Measurements from ENCODE around the gene SGSM2.

SGSM2 gene

DNA sequence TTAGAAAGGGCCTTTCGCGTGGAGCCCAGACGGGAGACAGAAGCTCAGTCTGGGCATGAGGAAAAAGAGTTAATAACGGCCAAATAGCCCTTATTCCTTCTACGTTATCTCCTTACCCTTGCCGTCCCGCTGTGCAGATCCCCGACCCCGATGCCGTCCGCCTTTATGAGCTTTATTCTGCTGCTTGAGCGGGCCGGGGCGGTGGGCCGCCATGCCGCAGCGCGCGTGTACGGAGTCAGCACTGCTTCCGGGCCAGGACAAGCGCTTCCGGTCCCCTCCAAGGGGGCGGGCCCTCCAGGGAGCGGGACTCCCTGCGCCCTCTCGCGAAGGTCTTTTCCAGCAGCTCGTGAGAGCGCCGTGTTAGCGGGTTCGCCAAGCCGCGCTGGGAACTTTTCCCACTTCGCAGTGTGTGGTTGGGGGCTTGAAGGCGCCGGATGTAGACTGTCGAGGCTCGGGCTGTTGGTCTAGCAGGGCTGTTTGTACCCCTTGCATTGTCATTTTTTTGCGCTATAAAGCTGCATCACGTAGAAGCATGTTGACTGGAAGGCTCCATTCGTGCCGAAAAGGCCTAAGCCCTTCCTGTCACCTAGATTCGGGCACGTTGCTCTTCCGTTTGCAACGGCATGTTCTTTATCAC lies 968 bp upstream of the SGSM2 start, which contains the start of gene TSR1:
Gene TSR1, minus strand, starts transcription at position 243 of the 637 bp plus-strand sequence. Its CDS starts 30 bp downstream, at position 213.
- peak; percentile 72 to 87 for DNase-seq

DNA sequence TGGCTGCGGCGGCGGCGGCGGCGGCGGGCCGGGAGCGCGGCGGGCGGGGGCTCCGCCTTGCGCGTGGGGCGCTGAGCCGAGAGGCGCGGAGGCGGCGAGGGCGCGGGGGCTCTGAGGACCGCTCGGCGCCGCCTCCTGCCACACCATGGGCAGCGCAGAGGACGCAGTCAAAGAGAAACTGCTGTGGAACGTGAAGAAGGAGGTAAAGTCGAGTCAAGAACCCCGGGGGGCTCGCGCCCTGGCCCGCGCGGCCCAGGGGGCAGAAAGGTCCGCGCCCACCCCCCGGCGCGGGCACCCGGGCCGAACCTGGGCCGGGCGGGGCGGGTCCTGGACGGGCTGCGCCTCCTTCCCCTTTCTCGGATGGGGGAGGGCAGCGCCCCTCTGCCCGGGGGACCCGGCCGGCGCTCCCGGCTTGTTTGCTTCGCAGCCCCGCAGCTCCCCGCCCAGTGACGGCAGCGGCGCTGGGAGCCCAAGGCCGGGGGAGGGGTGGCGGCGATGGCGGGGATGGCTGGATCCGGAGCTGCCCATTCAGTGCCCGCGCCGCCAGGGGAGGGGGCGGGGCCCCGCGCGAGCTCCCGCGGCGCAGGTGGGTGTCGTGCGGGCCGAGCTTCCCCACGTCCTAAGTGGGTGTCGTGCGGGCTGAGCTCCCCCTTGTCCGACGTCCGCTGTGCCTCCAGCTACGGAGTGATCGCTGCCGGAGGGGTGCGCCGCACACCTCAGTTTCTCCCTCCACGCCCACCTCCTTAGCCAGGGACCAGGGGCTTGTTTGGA lies 428 bp downstream of the SGSM2 start:
- peak in 1 of 2 experiments; percentile 9 for DNase-seq

GRCh38 chr17:2338315-2338657 lies 985 bp downstream of the SGSM2 start:
- DNase-seq: no peak

GRCh38 chr17:2343421-2343820 lies 6.1 kb downstream of the SGSM2 start:
- DNase-seq: no peak

DNA sequence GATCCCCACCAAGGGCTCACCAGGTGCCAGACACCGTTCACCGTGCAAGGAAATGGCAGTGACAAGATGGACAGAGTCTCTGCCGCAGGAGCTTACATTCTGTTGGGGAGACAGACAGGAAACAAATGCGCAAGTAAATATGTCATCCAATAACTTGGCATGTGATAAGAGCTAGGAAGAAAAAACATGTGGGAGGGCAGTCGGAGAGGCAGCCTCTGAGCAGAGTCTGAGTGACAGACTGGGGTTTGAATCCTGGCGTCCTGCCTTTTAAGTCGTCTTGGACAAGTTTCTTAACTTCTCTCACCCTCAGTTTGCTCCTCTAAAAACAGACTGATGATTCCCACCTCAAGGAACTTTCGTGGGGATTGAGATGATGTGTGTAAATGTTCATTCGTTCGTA lies 7.2 kb downstream of the SGSM2 start:
- no peak for DNase-seq

DNA sequence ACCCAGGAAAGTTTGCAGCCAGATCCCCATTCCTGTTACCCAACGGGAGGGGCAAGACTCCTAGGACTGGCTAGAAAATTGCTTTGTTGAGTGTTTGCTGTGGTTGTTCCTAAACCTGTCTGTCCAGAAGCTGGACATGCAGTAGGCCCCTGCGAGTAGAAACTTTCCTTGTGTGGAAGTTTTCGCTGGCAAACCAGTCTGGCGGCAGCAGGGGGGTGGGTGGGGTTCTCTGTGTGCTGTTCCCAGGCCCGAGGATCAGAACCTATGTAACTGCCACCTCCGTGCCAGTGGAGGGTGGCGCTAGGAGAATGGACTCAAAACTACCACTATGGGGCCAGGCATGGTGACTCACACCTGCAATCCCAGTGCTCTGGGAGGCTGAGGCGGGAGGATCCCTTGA lies 9.2 kb downstream of the SGSM2 start:
- no peak for DNase-seq

DNA sequence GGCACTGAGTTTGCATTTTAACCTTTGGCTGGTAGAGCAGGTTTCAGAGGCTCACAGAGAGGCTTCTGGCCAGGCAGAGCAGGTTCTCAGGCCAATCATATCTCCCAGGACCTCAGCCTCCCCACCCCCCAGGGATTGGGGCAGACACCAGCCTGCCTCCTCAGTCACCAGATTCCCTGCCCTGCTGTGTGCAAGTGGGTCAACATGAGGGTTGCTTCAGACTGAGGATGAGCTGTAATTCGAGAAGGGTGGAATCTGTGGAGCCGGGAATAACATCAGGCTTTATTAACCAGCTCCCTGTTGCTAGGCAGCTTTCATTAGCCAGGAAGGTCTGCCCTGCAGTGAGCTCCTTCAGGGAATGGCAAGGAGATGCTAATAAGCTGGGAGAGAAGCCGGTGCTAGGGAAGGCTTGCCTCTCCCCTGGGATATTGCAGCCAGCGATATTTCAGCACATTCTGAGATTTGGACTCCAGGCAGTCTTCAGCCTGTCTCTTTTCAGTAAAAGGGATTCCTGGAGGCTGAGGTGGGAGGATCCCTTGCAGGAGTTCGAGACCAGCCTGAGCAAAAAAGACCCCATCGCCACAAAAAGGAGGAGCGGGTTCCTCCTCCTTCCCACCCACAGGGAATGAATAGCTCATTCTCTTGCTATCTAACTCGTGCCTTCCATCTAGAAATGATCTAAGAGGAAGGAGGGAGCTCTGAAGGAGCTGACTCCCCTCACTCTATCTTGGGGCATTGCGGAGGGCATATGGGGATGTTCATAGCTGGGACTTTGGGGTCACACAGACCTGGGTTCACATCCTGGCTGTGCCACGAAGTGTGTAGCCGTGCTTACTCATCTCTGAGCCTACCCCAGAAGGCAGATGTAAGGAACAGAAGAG lies 10.7 kb downstream of the SGSM2 start:
- peak; percentile 98 to 99 for DNase-seq

- DNase-seq: no peak
These were observed 14.0 kb downstream of the SGSM2 start for GRCh38 chr17:2351269-2351668.

GRCh38 chr17:2354311-2354710 lies 17.0 kb downstream of the SGSM2 start:
- no peak for DNase-seq

DNA sequence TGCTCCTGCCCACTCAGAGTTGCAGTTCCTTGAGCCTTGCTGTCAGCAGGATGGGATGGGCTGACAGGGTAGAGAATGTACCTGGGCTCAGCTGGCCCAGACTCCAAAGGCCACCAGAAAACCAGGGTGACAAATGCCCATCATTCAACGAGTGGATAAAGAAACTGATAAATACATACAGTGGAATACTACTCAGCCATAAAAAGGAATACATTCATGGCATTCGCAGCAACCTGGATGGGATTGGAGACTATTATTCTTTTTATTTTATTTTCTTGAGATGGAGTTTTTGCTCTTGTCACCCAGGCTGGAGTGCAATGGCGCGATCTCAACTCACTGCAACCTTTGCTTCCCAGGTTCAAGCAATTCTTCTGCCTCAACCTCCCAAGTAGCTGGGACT lies 19.9 kb downstream of the SGSM2 start:
- no peak for DNase-seq

DNA sequence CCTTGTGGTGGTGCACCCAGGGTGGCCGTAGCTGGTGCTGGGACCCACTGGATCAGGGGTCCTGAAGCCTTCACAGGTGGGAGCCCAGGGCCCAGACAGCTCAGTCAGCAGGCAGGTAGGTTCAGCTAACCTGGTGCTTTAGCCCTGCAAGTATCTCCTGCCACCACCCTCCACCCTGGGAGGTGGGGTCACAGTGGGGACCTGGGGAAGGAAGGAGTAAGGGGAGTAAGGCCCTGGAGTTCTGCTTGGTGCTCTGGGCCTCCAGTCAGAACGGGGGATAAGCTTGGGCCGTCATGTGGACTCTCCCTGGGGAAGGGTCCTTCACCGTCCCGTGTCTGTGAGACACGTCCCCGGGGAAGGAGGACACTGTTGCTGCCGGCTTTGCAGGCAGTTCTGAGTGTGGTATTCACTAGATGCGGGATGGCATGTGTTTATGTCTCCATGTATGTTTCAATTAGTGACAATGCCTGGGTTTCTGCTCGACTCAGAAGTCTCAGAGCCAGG lies 20.7 kb downstream of the SGSM2 start:
- DNase-seq: no peak

- DNase-seq: no peak
These were observed 23.9 kb downstream of the SGSM2 start for GRCh38 chr17:2361010-2361760.

DNA sequence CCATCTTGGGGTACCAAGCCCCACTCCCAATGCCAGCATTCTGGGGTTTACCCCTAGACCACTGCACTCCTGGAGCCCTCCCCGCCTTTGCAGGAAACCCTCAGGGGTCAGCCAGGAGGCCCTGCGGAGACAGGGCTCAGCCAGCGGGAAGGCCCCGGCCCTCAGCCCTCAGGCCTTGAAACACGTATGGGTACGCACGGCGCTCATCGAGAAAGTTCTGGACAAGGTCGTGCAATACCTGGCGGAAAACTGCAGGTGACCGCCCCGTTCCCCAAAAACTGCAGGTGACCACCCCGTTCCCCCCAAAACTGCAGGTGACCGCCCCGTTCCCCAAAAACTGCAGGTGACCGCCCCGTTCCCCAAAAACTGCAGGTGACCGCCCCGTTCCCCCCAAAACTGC lies 24.7 kb downstream of the SGSM2 start:
- no peak for DNase-seq

DNA sequence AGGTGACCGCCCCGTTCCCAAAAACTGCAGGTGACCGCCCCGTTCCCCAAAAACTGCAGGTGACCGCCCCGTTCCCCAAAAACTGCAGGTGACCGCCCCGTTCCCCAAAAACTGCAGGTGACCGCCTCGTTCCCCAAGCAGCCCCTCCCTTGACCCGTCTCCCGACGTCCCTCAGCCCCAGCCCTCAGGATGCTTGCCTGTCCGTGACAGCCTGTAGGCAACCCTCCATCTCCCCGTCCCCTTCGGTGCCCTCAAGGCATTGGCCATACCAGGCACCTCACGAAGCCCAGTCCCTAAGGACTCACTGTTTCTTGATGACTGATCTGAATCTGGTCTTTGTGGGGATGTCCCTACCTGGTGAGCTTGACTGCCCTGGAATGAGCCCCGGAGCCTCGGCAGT lies 25.1 kb downstream of the SGSM2 start:
- no peak for DNase-seq

DNA sequence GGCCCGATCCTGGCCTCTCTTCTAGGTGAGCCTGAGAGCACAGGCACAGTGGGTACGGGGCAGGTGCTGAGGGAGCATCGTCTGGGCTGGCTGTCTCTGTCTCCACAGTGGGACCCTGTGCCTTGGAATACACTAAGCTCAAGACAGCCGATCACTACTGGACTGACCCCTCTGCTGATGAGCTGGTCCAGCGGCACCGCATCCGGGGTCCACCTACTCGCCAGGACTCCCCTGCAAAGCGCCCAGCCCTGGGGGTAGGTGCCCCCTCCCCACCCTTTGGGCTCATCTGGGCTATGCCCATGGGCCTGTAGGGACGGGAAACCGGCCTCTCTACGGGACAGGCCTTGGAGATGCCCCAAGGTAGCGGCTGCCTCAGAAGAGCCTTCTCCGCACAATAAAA lies 25.6 kb downstream of the SGSM2 start:
- DNase-seq: no peak

DNA sequence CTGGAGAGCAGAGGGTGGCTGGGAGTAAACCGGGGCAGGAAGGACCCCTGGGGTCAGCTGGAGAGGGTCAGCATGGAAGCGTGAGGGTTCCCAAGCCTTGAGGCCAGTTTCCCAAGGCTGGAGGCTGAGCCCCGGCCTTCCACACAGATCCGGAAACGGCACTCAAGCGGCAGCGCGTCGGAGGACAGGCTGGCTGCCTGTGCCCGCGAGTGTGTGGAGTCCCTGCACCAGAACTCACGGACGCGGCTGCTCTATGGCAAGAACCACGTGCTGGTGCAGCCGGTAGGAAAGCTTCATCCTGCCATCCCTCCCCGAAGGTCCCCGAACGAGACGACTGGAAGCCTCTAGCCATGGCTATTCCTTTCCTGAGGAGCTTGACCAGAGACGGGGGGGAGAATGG lies 26.0 kb downstream of the SGSM2 start:
- DNase-seq: no peak

- DNase-seq: no peak
These were observed 26.8 kb downstream of the SGSM2 start for GRCh38 chr17:2363851-2364762.

GRCh38 chr17:2364763-2365116 lies 27.4 kb downstream of the SGSM2 start:
- no peak for DNase-seq

GRCh38 chr17:2365132-2365531 lies 27.8 kb downstream of the SGSM2 start:
- DNase-seq: no peak

DNA sequence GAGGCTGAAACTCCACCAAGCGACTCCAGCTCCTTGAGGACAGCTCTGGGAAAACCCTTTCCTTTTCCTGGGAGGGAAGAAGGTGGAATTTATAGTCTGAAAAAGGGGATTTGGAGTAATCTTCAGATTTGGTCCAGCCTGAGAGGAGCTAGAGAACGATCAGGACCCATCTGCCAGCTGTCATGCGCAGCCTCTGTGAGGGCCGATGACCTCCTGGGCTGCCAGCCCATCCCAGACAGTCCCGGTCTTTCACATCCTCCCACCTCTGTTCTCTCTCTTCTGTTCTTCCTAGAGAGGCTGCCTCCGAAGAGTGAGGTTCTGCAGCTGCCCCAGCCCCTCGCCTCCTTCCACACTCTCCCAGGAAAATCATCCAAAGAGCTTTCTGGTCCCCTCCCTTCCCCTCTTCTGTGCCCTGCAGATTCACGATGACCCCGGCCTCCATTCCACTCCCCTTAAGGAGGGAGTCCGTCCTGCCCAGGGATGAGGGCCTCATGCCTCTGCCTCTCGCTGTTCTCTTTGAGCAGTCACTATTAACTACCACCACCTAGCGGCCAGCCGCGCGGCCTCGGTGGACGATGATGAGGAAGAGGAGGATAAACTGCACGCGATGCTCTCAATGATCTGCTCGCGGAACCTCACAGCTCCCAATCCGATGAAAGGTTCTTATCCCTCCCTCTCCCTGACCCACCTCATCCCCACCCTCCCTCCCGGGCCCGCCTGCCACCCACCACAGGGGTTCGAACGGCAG lies 29.6 kb downstream of the SGSM2 start:
- no peak for DNase-seq

DNA sequence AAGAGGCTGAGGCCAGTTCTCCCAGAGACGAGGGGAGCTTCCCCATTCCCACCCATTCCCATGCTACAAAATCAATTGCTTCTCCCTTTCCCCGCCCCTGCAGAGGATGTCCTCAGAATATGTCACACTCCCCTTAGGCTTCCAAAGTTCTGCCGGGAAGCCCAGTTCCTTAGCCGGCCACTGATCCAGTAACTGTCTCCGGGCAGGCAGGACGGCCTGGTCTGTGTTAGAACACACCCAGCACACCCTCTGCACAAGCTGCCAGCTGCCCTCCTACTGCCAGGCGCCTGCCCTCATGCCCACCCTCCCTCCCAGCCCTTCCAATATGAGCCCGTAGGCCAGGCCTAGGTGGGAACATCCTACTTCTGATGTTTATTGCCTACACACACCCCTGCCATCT lies 31.1 kb downstream of the SGSM2 start:
- DNase-seq: peak in 1 of 2 experiments; percentile 21
